Caco-2 (cell line): ENCODE measurements around the gene ZFR2. TPM values are rescaled to one million over a fixed set of nuclear protein-coding genes. Genes with fewer than 3 reads are reported as not detected.

ENCODE experiments used
- BruUV-seq: library from RNA; stranded (reverse); fragments of 400-500 nt; replicated peaks from 2 replicates; lab custom pipeline; 2021; lab: Mats Ljungman, UMichigan
- CTCF ChIA-PET: fragments of 300-600 bp; sonication (Branson Sonifier 250); formaldehyde crosslinking; loops from one replicate; lab custom pipeline; 2022; ENCODE audit warnings: antibody characterized with exemption; lab: Charles Lee
- POLR2A ChIA-PET: fragments of 300-600 bp; sonication (Branson Sonifier 250); formaldehyde crosslinking; loops from one replicate; lab custom pipeline; 2022; ENCODE audit warnings: antibody characterized with exemption; lab: Charles Lee
- DNase-seq, 2 experiments: peaks; one replicate each; pipeline versions ENCODE4 v3.0.0 to v3.0.0-alpha.2; 2020 to 2022
- H3K27me3 ChIP-seq: replicated peaks from 2 replicates; pipeline ENCODE4 v1.6.0; 2011; ENCODE audit warnings: low read length; ENCODE audit not compliant: control insufficient read depth, insufficient read depth
- H3K36me3 ChIP-seq: 2 replicates; pipeline ENCODE4 v1.5.1; 2011; ENCODE audit warnings: low read length; ENCODE audit not compliant: control insufficient read depth, insufficient read depth
- H3K4me1 ChIP-seq: fragments of 250-450 bp; sonication (Bioruptor Pico); 2 replicates; pipeline ENCODE4 v1.5.1; 2020; ENCODE audit warnings: mild to moderate bottlenecking
- H3K4me3 ChIP-seq: 2 replicates; pipeline ENCODE4 v1.5.1; 2011; ENCODE audit warnings: low read depth, mild to moderate bottlenecking, control low read depth, low read length
- H3K9me3 ChIP-seq: fragments of 250-450 bp; sonication (Bioruptor Pico); 2 replicates; pipeline ENCODE4 v1.5.1; 2020; ENCODE audit warnings: mild to moderate bottlenecking, moderate library complexity
- H3K27ac Mint-ChIP-seq: one replicate; pipeline ENCODE4 v1.8.0; 2022; ENCODE audit warnings: mixed read lengths; ENCODE audit not compliant: unreplicated experiment
- H3K27me3 Mint-ChIP-seq: one replicate; pipeline ENCODE4 v1.8.0; 2022; ENCODE audit warnings: mixed read lengths; ENCODE audit not compliant: insufficient read depth, unreplicated experiment
- H3K36me3 Mint-ChIP-seq: one replicate; pipeline ENCODE4 v1.8.0; 2022; ENCODE audit warnings: mild to moderate bottlenecking, mixed read lengths; ENCODE audit not compliant: insufficient read depth, unreplicated experiment
- H3K4me1 Mint-ChIP-seq: one replicate; pipeline ENCODE4 v1.8.0; 2022; ENCODE audit warnings: low read depth, mixed read lengths; ENCODE audit not compliant: unreplicated experiment
- H3K4me3 Mint-ChIP-seq: one replicate; pipeline ENCODE4 v1.8.0; 2022; ENCODE audit warnings: mild to moderate bottlenecking, moderate library complexity, mixed read lengths; ENCODE audit not compliant: unreplicated experiment
- H3K9me3 Mint-ChIP-seq: one replicate; pipeline ENCODE4 v1.8.0; 2022; ENCODE audit warnings: mixed read lengths; ENCODE audit not compliant: unreplicated experiment
- intact Hi-C: fragments of 100-400 bp; cut with micrococcal nuclease; formaldehyde crosslinking; loops from one replicate; pipeline ENCODE4 v1.10.0; 2022; ENCODE audit not compliant: unreplicated experiment
- total RNA-seq: library from RNA; stranded (reverse); gene quantifications from 2 replicates; pipeline ENCODE4 v1.2.3, GENCODE V29; 2022
- TF ChIP-seq, protein P1 (sequence below), 2 experiments: fragments of 200-600 bp in 1 of 2; IDR thresholded peaks; 1 replicate in 1 of 2; 2 replicates in 1 of 2; pipeline versions ENCODE4 v1.5.1 to v1.8.0; 2011 to 2022; ENCODE audit warnings: antibody characterized with exemption in 1 of 2, control low read depth in 1 of 2, inconsistent platforms in 1 of 2, low read depth in 1 of 2, low read length in 1 of 2, mild to moderate bottlenecking in 1 of 2, moderate library complexity in 1 of 2; ENCODE audit not compliant: insufficient read depth in 1 of 2, severe bottlenecking in 1 of 2, unreplicated experiment in 1 of 2

The ZFR2 gene
- total RNA-seq, 1 experiment from 2014 or later, result not detected

GRCh38 chr19:3798137-3798536 is 70.7 kb downstream of the ZFR2 start:
- Mint-ChIP-seq H3K27me3 (peaks cover 5% of the 10 kb centered on the region), H3K36me3 (no peaks in the 10 kb centered on the region), H3K27ac (no peak overlapping the region), H3K4me3 (no peak overlapping the region), H3K4me1 (no peaks in the 10 kb centered on the region), H3K9me3 (no peaks in the 10 kb centered on the region)
- BruUV-seq, result no TSS peak
- ChIA-PET POLR2A (interaction anchor here (0.5 kb wide), 1 partner anchor 74 kb away, joined by 4 read pairs; no protein-coding TSS in a partner anchor), CTCF (no interaction called here)
- H3K4me1 ChIP-seq, result no peaks in the 10 kb centered on the region
- TF ChIP-seq, protein P1, sequence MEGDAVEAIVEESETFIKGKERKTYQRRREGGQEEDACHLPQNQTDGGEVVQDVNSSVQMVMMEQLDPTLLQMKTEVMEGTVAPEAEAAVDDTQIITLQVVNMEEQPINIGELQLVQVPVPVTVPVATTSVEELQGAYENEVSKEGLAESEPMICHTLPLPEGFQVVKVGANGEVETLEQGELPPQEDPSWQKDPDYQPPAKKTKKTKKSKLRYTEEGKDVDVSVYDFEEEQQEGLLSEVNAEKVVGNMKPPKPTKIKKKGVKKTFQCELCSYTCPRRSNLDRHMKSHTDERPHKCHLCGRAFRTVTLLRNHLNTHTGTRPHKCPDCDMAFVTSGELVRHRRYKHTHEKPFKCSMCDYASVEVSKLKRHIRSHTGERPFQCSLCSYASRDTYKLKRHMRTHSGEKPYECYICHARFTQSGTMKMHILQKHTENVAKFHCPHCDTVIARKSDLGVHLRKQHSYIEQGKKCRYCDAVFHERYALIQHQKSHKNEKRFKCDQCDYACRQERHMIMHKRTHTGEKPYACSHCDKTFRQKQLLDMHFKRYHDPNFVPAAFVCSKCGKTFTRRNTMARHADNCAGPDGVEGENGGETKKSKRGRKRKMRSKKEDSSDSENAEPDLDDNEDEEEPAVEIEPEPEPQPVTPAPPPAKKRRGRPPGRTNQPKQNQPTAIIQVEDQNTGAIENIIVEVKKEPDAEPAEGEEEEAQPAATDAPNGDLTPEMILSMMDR (IDR thresholded peaks at IDR 0.05; ENCODE audit: insufficient read depth in 1 of 2, low read depth in 1 of 2, low read length in 1 of 2, severe bottlenecking in 1 of 2, unreplicated experiment in 1 of 2), result no peak
- H3K27me3 ChIP-seq, result no peaks in the 10 kb centered on the region; the same call in 1 of the 2 replicates
- no peaks in the 10 kb centered on the region for H3K9me3 ChIP-seq
- no peak overlapping the region for H3K4me3 ChIP-seq
- no peaks in the 10 kb centered on the region for H3K36me3 ChIP-seq
- intact Hi-C loops, result no loop called here
- no peak for DNase-seq

DNA sequence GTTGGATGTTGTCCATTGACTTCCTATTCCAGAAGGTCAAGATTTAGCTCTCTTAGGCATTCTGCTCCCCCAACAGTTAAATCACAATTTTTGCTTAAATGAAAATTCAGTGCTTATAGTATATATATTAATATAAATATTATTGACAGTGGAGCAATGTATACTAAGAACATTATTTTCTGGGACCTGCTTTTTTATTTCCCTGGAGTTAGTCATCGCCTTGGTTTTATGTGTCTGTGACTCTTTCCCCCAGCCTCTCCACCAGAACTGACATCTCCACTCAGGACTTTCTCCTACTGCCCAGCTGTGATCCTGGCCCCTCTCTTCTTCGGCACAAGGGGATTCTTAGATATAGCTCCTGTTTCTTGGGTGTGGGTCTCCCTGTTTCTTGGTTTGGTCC is 72.5 kb downstream of the ZFR2 start:
- Histone ChIP-seq H3K27me3 (no peaks in the 10 kb centered on the region; the same call in 1 of the 2 replicates), H3K9me3 (no peaks in the 10 kb centered on the region), H3K36me3 (no peaks in the 10 kb centered on the region), H3K4me1 (no peaks in the 10 kb centered on the region), H3K4me3 (no peak overlapping the region)
- CTCF ChIA-PET, result no interaction called here
- Mint-ChIP-seq H3K27me3 (peaks cover 8% of the 10 kb centered on the region), H3K4me3 (no peak overlapping the region), H3K4me1 (no peaks in the 10 kb centered on the region), H3K27ac (no peak overlapping the region), H3K36me3 (no peaks in the 10 kb centered on the region), H3K9me3 (no peaks in the 10 kb centered on the region)
- TF ChIP-seq, protein P1 (IDR thresholded peaks at IDR 0.05; ENCODE audit: insufficient read depth in 1 of 2, low read depth in 1 of 2, low read length in 1 of 2, severe bottlenecking in 1 of 2, unreplicated experiment in 1 of 2), result no peak
- POLR2A ChIA-PET, result interaction anchor here (1.0 kb wide), 1 partner anchor 33 kb away, joined by 4 read pairs; no protein-coding TSS in a partner anchor
- DNase-seq, result no peak
- no TSS peak for BruUV-seq
- intact Hi-C loops, result no loop called here

GRCh38 chr19:3793799-3794198 is 75.0 kb downstream of the ZFR2 start:
- Mint-ChIP-seq H3K27ac (no peak overlapping the region), H3K4me1 (no peaks in the 10 kb centered on the region), H3K36me3 (no peaks in the 10 kb centered on the region), H3K9me3 (no peaks in the 10 kb centered on the region), H3K4me3 (no peak overlapping the region), H3K27me3 (peaks cover 6% of the 10 kb centered on the region)
- Histone ChIP-seq H3K4me1 (no peaks in the 10 kb centered on the region), H3K36me3 (no peaks in the 10 kb centered on the region), H3K4me3 (no peak overlapping the region), H3K9me3 (no peaks in the 10 kb centered on the region), H3K27me3 (no peaks in the 10 kb centered on the region)
- no TSS peak for BruUV-seq
- CTCF ChIA-PET, result no interaction called here
- POLR2A ChIA-PET, result no interaction called here
- intact Hi-C loops, result no loop called here
- TF ChIP-seq, protein P1 (IDR thresholded peaks at IDR 0.05; ENCODE audit: insufficient read depth in 1 of 2, low read depth in 1 of 2, low read length in 1 of 2, severe bottlenecking in 1 of 2, unreplicated experiment in 1 of 2), result no peak
- no peak for DNase-seq
